Activated naive CD4-positive, alpha-beta T cell treated with anti-CD3 and anti-CD28 coated beads for 36 hours (primary cell): ENCODE measurements around the gene MDH1. TPM values are rescaled to one million over a fixed set of nuclear protein-coding genes. Genes with fewer than 3 reads are reported as not detected.
"Not testable (repeated sequence)": the region's sequence is repeated elsewhere in the genome, so short reads cannot be mapped to it uniquely, and the experiment has no call there.

Experiments
- CTCF ChIA-PET: fragments of 350-600 bp; sonication (Branson Sonifier 250); formaldehyde crosslinking; loops from one replicate; lab custom pipeline; 2021; ENCODE audit warnings: antibody characterized with exemption; lab: Charles Lee
- DNase-seq: peaks from one replicate; pipeline ENCODE4 v3.0.0-alpha.2; 2020
- H3K27ac Mint-ChIP-seq: one replicate; pipeline ENCODE4 v1.8.0; 2021; ENCODE audit warnings: mild to moderate bottlenecking, mixed read lengths
- H3K27me3 Mint-ChIP-seq: one replicate; pipeline ENCODE4 v1.8.0; 2021; ENCODE audit warnings: low read depth, mixed read lengths
- H3K36me3 Mint-ChIP-seq: one replicate; pipeline ENCODE4 v1.8.0; 2021; ENCODE audit warnings: low read depth, mixed read lengths
- H3K4me1 Mint-ChIP-seq: one replicate; pipeline ENCODE4 v1.8.0; 2021; ENCODE audit warnings: low read depth, mixed read lengths
- H3K4me3 Mint-ChIP-seq: one replicate; pipeline ENCODE4 v1.8.0; 2021; ENCODE audit warnings: mild to moderate bottlenecking, moderate library complexity, mixed read lengths
- H3K9me3 Mint-ChIP-seq: one replicate; pipeline ENCODE4 v1.8.0; 2021; ENCODE audit warnings: mixed read lengths
- intact Hi-C: fragments of 100-400 bp; cut with micrococcal nuclease; formaldehyde crosslinking; loops from one replicate; pipeline ENCODE4 v1.15.1; 2023
- total RNA-seq, 2 experiments: library from RNA; stranded (reverse); gene quantifications; one replicate each; pipeline ENCODE4 v1.2.3, GENCODE V29; 2021

The MDH1 gene
- total RNA-seq, 2 experiments from 2014 or later = 269 to 275 TPM

DNA sequence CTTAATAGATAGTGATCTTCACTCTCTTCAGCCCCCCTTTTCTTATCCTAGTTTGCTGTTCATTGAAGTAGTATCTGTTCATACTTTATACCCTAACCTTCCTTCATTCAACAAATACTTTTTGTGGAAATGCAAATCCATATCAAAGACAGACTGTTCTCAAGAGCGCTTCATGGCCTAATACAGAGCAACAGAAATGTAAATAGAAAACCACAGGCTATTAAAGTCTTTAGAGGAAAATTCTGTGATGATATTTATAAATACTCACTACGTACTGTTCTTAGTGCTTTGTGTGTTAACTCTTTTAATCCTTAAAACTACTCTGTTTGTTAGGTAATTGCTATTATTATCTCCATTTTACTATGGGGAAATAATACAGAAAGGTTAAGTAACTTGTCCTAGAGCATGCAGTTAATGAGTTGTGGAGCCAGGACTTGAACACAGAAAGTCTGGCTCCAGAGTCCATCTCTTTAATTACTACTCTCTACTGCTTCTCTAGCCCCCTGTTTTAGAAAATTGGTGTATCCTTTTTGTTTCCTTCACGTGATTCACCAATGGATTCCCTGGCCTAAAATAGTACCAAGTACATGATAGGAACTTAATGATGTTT is 2.9 kb downstream of the MDH1 start:
- CTCF ChIA-PET = no interaction called here
- Mint-ChIP-seq H3K36me3 (peaks cover 12% of the 10 kb centered on the region), H3K4me3 (no peak overlapping the region), H3K27me3 (no peaks in the 10 kb centered on the region), H3K9me3 (no peaks in the 10 kb centered on the region), H3K4me1 (peaks cover 36% of the 10 kb centered on the region), H3K27ac (no peak overlapping the region)
- intact Hi-C loops = no loop called here
- DNase-seq = no peak

GRCh38 chr2:63594660-63595059 is 5.9 kb downstream of the MDH1 start:
- Mint-ChIP-seq H3K4me1 (peaks cover 28% of the 10 kb centered on the region), H3K36me3 (peaks cover 9% of the 10 kb centered on the region), H3K27me3 (no peaks in the 10 kb centered on the region), H3K9me3 (no peaks in the 10 kb centered on the region), H3K4me3 (no peak overlapping the region), H3K27ac (no peak overlapping the region)
- DNase-seq = no peak
- CTCF ChIA-PET = no interaction called here
- intact Hi-C loops = no loop called here

DNA sequence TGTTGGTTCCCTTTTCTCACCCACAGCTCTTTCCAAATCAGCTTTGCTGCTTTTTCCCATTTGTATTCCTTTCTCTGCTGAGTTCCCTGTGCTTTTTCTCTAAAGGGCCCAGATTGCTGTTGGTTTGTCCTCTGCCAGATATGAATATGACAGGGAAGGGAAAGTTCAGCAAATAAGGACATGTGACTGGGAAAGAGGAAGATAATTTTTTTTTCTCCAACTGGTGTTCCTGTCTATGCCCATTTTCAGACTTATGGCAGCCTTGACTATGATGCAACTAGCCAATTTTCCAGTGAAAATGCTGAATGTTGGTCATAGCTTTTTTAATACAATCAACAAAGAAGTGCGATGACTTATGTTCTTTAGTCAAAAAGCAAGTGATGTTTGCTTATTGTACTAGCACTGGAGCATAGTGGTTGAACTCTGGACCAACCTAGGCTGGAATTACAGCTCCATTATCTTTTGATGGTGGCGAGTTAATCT is 7.7 kb downstream of the MDH1 start:
- intact Hi-C loops = no loop called here
- H3K9me3 Mint-ChIP-seq = no peaks in the 10 kb centered on the region
- CTCF ChIA-PET = no interaction called here

DNA sequence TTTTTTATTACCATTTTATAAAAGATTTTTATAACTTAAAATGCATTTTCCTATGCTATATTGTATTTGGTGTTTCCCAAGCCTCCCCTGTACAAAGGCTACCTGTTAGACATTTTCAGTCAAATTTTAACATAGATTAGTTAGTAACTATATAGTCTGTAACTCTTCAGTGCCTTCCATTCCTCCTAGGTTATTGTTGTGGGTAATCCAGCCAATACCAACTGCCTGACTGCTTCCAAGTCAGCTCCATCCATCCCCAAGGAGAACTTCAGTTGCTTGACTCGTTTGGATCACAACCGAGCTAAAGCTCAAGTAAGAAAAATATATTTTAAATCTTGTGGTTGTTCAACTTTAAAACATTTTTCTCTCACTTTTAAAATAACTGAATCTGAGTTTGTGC is 10.2 kb downstream of the MDH1 start:
- no peaks in the 10 kb centered on the region for H3K27me3 Mint-ChIP-seq
- H3K9me3 Mint-ChIP-seq = no peaks in the 10 kb centered on the region
- CTCF ChIA-PET = no interaction called here
- intact Hi-C loops = no loop called here
- peaks cover 16% of the 10 kb centered on the region for H3K36me3 Mint-ChIP-seq
- no peak for DNase-seq
- peaks cover 7% of the 10 kb centered on the region for H3K4me1 Mint-ChIP-seq
- H3K4me3 Mint-ChIP-seq = no peak overlapping the region
- H3K27ac Mint-ChIP-seq = no peak overlapping the region

More for the DNA sequence above, 7.7 kb downstream of the MDH1 start:
- Mint-ChIP-seq H3K27me3 (no peaks in the 10 kb centered on the region), H3K36me3 (peaks cover 13% of the 10 kb centered on the region), H3K27ac (no peak overlapping the region), H3K4me1 (peaks cover 14% of the 10 kb centered on the region), H3K4me3 (no peak overlapping the region)
- DNase-seq = no peak

- H3K9me3 Mint-ChIP-seq = no peaks in the 10 kb centered on the region
- intact Hi-C loops = no loop called here
- peaks cover 3% of the 10 kb centered on the region for H3K4me1 Mint-ChIP-seq
- no peaks in the 10 kb centered on the region for H3K27me3 Mint-ChIP-seq
- DNase-seq = no peak
- H3K4me3 Mint-ChIP-seq = no peak overlapping the region
- H3K27ac Mint-ChIP-seq = peak overlapping the region; percentile 13
- CTCF ChIA-PET = interaction anchor here (0.6 kb wide), 1 partner anchor 1964 kb away, joined by 3 read pairs; no protein-coding TSS in a partner anchor
- H3K36me3 Mint-ChIP-seq = peaks cover 23% of the 10 kb centered on the region
Observed at GRCh38 chr2:63600881-63601460, 12.2 kb downstream of the MDH1 start.

DNA sequence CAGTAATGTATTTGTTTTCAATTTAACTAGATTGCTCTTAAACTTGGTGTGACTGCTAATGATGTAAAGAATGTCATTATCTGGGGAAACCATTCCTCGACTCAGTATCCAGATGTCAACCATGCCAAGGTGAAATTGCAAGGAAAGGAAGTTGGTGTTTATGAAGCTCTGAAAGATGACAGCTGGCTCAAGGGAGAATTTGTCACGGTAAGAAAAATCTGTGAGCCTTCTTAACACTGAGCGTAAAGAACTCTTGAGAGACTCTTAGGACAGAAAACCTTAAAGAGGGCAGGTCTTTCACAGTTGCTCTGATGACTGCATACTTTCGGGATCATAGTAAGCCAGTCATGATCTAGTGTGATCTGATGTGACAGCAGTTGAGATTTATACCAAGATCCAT is 15.9 kb downstream of the MDH1 start:
- Mint-ChIP-seq H3K36me3 (peaks cover 37% of the 10 kb centered on the region), H3K4me3 (no peak overlapping the region), H3K27ac (no peak overlapping the region), H3K4me1 (peaks cover 1% of the 10 kb centered on the region), H3K9me3 (no peaks in the 10 kb centered on the region), H3K27me3 (no peaks in the 10 kb centered on the region)
- CTCF ChIA-PET = interaction anchor here (1.2 kb wide), 1 partner anchor 286 kb away, joined by 3 read pairs; no protein-coding TSS in a partner anchor
- intact Hi-C loops = no loop called here
- DNase-seq = no peak

DNA sequence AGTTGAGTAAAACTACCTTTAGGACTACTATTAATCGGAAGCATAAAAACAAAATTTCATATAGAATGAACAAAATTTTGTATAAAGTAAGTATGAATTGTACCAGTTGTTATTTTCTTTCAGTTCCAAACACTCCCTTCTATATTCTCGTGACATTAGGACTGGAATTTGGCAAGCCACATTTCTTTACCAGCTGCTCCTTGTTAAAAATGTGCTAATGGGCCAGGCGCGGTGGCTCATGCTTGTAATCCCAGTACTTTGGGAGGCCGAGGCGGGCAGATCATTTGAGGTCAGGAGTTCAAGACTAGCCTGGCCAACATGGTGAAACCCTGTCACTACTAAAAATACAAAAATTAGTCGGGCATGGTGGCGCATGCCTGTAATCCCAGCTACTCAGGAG is 20.1 kb downstream of the MDH1 start:
- CTCF ChIA-PET, intact Hi-C loops, H3K4me1 Mint-ChIP-seq, H3K27ac Mint-ChIP-seq, DNase-seq, H3K27me3 Mint-ChIP-seq, H3K4me3 Mint-ChIP-seq, H3K9me3 Mint-ChIP-seq: not testable (repeated sequence)
- peaks cover 25% of the 10 kb centered on the region for H3K36me3 Mint-ChIP-seq

DNA sequence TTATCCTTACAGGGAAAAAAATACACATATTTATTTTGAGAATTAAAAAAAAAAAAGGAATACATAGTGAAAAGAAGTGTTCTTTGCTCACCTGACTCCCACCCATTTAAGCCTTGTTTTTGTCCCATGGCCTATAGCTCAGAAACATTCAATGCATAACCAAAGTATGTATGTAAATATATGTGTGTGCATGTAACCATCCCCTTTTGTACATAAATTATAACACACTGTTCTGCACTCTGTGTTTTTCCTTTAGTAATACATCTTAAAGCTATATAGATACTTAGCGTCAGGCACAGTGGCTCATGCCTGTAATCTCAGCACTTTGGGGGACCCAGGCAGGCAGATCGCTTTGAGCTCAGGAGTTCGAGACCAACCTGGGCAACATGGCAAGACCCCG is 21.8 kb downstream of the MDH1 start:
- CTCF ChIA-PET = no interaction called here
- peaks cover 17% of the 10 kb centered on the region for H3K36me3 Mint-ChIP-seq
- no peak overlapping the region for H3K4me3 Mint-ChIP-seq
- H3K4me1 Mint-ChIP-seq = no peaks in the 10 kb centered on the region
- no peaks in the 10 kb centered on the region for H3K9me3 Mint-ChIP-seq
- H3K27me3 Mint-ChIP-seq = peaks cover 4% of the 10 kb centered on the region
- intact Hi-C loops = no loop called here
- no peak overlapping the region for H3K27ac Mint-ChIP-seq
- DNase-seq = no peak

GRCh38 chr2:63613391-63613901 is 24.7 kb downstream of the MDH1 start:
- intact Hi-C loops = no loop called here

GRCh38 chr2:63614448-63614968 is 25.7 kb downstream of the MDH1 start:
- no peak for DNase-seq
- CTCF ChIA-PET = no interaction called here
- H3K27ac Mint-ChIP-seq = no peak overlapping the region
- H3K4me3 Mint-ChIP-seq = no peak overlapping the region
- no peaks in the 10 kb centered on the region for H3K36me3 Mint-ChIP-seq
- peaks cover 7% of the 10 kb centered on the region for H3K27me3 Mint-ChIP-seq
- no peaks in the 10 kb centered on the region for H3K4me1 Mint-ChIP-seq
- H3K9me3 Mint-ChIP-seq = no peaks in the 10 kb centered on the region
- intact Hi-C loops = no loop called here

More at GRCh38 chr2:63613391-63613901, 24.7 kb downstream of the MDH1 start:
- Mint-ChIP-seq H3K4me1 (no peaks in the 10 kb centered on the region), H3K36me3 (peaks cover under 1% of the 10 kb centered on the region), H3K27me3 (peaks cover 4% of the 10 kb centered on the region), H3K4me3 (no peak overlapping the region), H3K9me3 (no peaks in the 10 kb centered on the region), H3K27ac (no peak overlapping the region)
- CTCF ChIA-PET = no interaction called here
- no peak for DNase-seq

DNA sequence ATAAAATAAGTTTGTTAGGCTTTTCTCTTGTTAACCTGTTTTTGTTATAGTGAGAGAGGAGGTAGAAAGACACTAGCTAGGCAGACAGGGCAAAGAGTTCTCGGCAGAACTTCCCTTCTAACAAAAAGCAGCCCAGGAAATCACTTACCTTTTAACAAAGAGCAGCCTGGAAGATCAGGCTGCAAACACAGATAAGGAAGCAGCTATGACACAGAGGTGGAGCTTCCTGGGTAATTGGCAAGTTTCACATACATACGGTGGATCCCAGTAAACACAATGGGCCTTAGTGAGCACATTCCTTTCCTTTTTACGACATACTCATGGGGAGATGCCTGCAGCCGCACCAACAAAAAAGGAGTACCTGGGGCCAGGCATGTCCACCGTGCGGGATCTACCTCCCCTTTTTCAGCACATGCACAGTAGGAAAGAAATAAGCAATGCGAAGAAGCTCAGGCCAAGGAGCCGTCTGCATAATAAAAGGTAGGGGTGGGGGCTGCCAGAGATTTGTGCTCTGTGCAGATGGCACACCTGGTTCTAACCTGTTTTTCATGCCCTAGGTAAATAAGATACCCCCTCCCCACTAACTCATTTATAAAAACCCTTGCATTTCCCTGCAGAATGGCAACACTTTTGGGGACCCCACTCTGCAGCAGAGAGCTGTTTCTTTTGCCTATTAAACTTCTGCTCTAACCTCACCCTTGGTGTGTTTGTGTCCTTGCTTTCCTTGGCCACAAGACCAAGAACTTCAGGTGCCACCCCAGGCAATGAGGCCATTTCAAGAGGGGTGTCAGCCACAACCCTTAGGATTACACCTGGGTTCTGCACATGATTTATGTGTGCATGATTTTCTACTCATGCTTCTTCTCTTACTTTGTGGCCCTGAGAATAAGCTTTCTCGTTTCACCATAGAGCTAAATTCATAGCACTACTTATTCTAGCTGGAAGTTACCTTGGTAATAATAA is 26.5 kb downstream of the MDH1 start:
- no peaks in the 10 kb centered on the region for H3K4me1 Mint-ChIP-seq
- DNase-seq = no peak
- no peak overlapping the region for H3K4me3 Mint-ChIP-seq
- H3K27ac Mint-ChIP-seq = no peak overlapping the region
- H3K9me3 Mint-ChIP-seq = no peaks in the 10 kb centered on the region
- H3K36me3 Mint-ChIP-seq = no peaks in the 10 kb centered on the region
- intact Hi-C loops = no loop called here
- peaks cover 10% of the 10 kb centered on the region for H3K27me3 Mint-ChIP-seq
- CTCF ChIA-PET = no interaction called here

- Mint-ChIP-seq H3K4me1 (no peaks in the 10 kb centered on the region), H3K9me3 (no peaks in the 10 kb centered on the region)
Observed at GRCh38 chr2:63617366-63617765, 28.6 kb downstream of the MDH1 start.

More at GRCh38 chr2:63617366-63617765, 28.6 kb downstream of the MDH1 start:
- no peak for DNase-seq
- Mint-ChIP-seq H3K4me3 (no peak overlapping the region), H3K27me3 (peaks cover 11% of the 10 kb centered on the region), H3K27ac (no peak overlapping the region), H3K36me3 (no peaks in the 10 kb centered on the region)
- intact Hi-C loops = no loop called here
- CTCF ChIA-PET = no interaction called here
